Neural cell (in vitro differentiated cells): Measurements from ENCODE around the gene AFF3. TPM values are rescaled to one million over a fixed set of nuclear protein-coding genes. Genes with fewer than 3 reads are reported as not detected.

Experiments
- H2AFZ ChIP-seq: fragments of 200-600, 300-800 bp; sonication (generic), shearing (Covaris generic); 2 replicates; pipeline ENCODE4 v1.6.0; 2014; ENCODE audit warnings: low read depth, mild to moderate bottlenecking, antibody characterized with exemption, low read length, moderate library complexity
- H3F3A ChIP-seq: fragments of 200-600 bp; shearing (Covaris generic); 2 replicates; pipeline ENCODE4 v1.6.1; 2016; ENCODE audit warnings: mild to moderate bottlenecking, moderate library complexity, mixed read lengths, antibody characterized with exemption, low read length; ENCODE audit not compliant: insufficient read depth, poor library complexity, severe bottlenecking
- H3K27ac ChIP-seq: fragments of 200-600, 300-800 bp; sonication (generic), shearing (Covaris generic); 2 replicates; pipeline ENCODE4 v1.5.1; 2014; ENCODE audit warnings: mild to moderate bottlenecking, low read length, moderate library complexity
- H3K27me3 ChIP-seq: fragments of 300-800, 200-600 bp; sonication (generic), shearing (Covaris generic); 2 replicates; pipeline ENCODE4 v1.6.0; 2014; ENCODE audit warnings: mild to moderate bottlenecking, low read depth, low read length, moderate library complexity; ENCODE audit not compliant: insufficient read depth
- H3K36me3 ChIP-seq: fragments of 300-800, 200-600 bp; sonication (generic), shearing (Covaris generic); 2 replicates; pipeline ENCODE4 v1.5.1; 2014; ENCODE audit warnings: mild to moderate bottlenecking, antibody characterized with exemption, low read length, moderate library complexity; ENCODE audit not compliant: insufficient read depth
- H3K4me2 ChIP-seq: fragments of 300-800, 200-600 bp; sonication (generic), shearing (Covaris generic); 2 replicates; pipeline ENCODE4 v1.6.0; 2014; ENCODE audit warnings: mild to moderate bottlenecking, low read length
- H3K4me3 ChIP-seq: fragments of 300-800, 200-600 bp; sonication (generic), shearing (Covaris generic); 2 replicates; pipeline ENCODE4 v1.5.1; 2014; ENCODE audit warnings: mild to moderate bottlenecking, low read length, moderate library complexity
- H3K79me2 ChIP-seq: fragments of 200-600 bp; shearing (Covaris generic); replicated peaks from 2 replicates; pipeline ENCODE4 v1.6.0; 2014; ENCODE audit warnings: mild to moderate bottlenecking, low read length, moderate library complexity; ENCODE audit not compliant: insufficient read depth
- H3K9ac ChIP-seq: fragments of 300-800, 200-600 bp; sonication (generic), shearing (Covaris generic); 2 replicates; pipeline ENCODE4 v1.6.1; 2016; ENCODE audit warnings: mild to moderate bottlenecking, low read length, mixed read lengths
- H3K9me2 ChIP-seq: fragments of 200-600 bp; shearing (Covaris generic); 2 replicates; pipeline ENCODE4 v1.6.1; 2016; ENCODE audit warnings: mild to moderate bottlenecking, low read length, mixed read lengths; ENCODE audit not compliant: insufficient read depth
- H3K9me3 ChIP-seq: fragments of 200-600, 300-800 bp; sonication (generic), shearing (Covaris generic); 2 replicates; pipeline ENCODE4 v1.6.1; 2016; ENCODE audit warnings: mild to moderate bottlenecking, mixed run types, low read length, moderate library complexity, mixed read lengths
- H4K20me1 ChIP-seq: fragments of 200-600 bp; shearing (Covaris generic); 2 replicates; pipeline ENCODE4 v1.6.1; 2016; ENCODE audit warnings: mild to moderate bottlenecking, mixed run types; ENCODE audit not compliant: insufficient read depth
- EP300 ChIP-seq: fragments of 450-650 bp; conservative IDR thresholded peaks from 2 replicates; pipeline ENCODE4 v1.6.1; 2014; ENCODE audit warnings: antibody characterized with exemption, mild to moderate bottlenecking, moderate library complexity; ENCODE audit not compliant: poor library complexity, severe bottlenecking
- EZH2 ChIP-seq: fragments of 200-600, 300-800 bp; shearing (Covaris generic), sonication (generic); IDR thresholded peaks from 2 replicates; pipeline ENCODE4 v1.6.1; 2014; ENCODE audit warnings: antibody characterized with exemption, low read length, borderline replicate concordance, mild to moderate bottlenecking; ENCODE audit not compliant: insufficient read depth, poor library complexity, severe bottlenecking
- MXI1 ChIP-seq: fragments of 450-650 bp; conservative IDR thresholded peaks from 2 replicates; pipeline ENCODE4 v1.6.1; 2014; ENCODE audit warnings: antibody characterized with exemption, mild to moderate bottlenecking; ENCODE audit not compliant: poor library complexity, severe bottlenecking
- POLR2AphosphoS5 ChIP-seq: IDR thresholded peaks from 2 replicates; pipeline ENCODE4 v1.6.1; 2012
- RAD21 ChIP-seq: fragments of 450-650 bp; conservative IDR thresholded peaks from 2 replicates; pipeline ENCODE4 v1.6.1; 2014; ENCODE audit warnings: antibody characterized with exemption, mild to moderate bottlenecking, moderate library complexity
- SMC3 ChIP-seq: fragments of 450-650 bp; conservative IDR thresholded peaks from 2 replicates; pipeline ENCODE4 v1.6.1; 2014; ENCODE audit warnings: antibody characterized with exemption, mild to moderate bottlenecking, moderate library complexity; ENCODE audit not compliant: poor library complexity
- TAF1 ChIP-seq: IDR thresholded peaks from 2 replicates; pipeline ENCODE4 v1.6.1; 2012; ENCODE audit warnings: low read depth
- polyA plus RNA-seq: library from polyadenylated mRNA; depleted of rRNA; stranded (reverse); fragments of >200 nt; gene quantifications from 2 replicates; pipeline ENCODE4 v1.2.3, GENCODE V29; 2014
- TF ChIP-seq, protein P1 (sequence below): IDR thresholded peaks from 2 replicates; pipeline ENCODE4 v1.6.1; 2012; ENCODE audit warnings: borderline replicate concordance
- TF ChIP-seq, protein P2 (sequence below): fragments of 450-650 bp; IDR thresholded peaks from 2 replicates; pipeline ENCODE4 v1.5.1; 2014; ENCODE audit warnings: antibody characterized with exemption, mild to moderate bottlenecking, moderate library complexity; ENCODE audit not compliant: poor library complexity, severe bottlenecking

The AFF3 gene
- polyA plus RNA-seq, 1 donor from 2014 or later, result 5.1 TPM

DNA sequence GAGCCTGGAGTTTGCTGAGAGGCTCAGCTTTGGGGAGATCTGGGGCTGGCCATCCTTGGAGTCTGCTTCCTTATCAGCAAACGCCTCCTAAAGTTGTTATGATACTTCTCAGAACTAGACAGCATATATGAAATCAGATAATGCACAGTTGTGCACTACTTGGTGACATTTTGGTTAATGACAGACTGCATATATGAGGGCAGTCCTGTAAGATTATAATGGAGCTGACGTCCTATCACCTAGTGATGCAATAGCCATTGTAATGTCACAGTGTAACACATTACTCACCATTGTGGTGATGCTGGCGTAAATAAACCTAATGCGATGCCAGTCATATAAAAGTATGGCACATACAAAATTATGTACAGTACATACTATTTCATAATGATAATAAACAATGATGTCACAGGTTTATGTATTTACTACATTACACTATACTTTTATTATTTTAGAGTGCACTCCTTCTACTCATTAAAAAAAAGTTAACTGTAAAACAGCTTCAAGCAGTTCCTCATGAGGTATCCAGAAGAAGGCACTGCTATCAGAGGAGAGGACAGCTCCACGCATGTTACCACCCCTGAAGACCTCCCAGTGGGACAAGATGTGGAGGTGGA is 354.5 kb downstream of the AFF3 start:
- Histone ChIP-seq H4K20me1 (no peaks in the 10 kb centered on the region), H3K9ac (no peak overlapping the region), H3K36me3 (no peaks in the 10 kb centered on the region), H3K4me3 (no peak overlapping the region), H3F3A (no peaks in the 10 kb centered on the region), H3K27ac (no peak overlapping the region), H3K9me3 (no peaks in the 10 kb centered on the region), H3K79me2 (no peaks in the 10 kb centered on the region), H3K9me2 (no peaks in the 10 kb centered on the region), H3K27me3 (no peaks in the 10 kb centered on the region), H3K4me2 (no peak overlapping the region), H2AFZ (no peak overlapping the region)
- TF ChIP-seq EZH2, result no peak
- TF ChIP-seq RAD21, result no peak
- no peak for TF ChIP-seq MXI1
- TF ChIP-seq, protein P1, sequence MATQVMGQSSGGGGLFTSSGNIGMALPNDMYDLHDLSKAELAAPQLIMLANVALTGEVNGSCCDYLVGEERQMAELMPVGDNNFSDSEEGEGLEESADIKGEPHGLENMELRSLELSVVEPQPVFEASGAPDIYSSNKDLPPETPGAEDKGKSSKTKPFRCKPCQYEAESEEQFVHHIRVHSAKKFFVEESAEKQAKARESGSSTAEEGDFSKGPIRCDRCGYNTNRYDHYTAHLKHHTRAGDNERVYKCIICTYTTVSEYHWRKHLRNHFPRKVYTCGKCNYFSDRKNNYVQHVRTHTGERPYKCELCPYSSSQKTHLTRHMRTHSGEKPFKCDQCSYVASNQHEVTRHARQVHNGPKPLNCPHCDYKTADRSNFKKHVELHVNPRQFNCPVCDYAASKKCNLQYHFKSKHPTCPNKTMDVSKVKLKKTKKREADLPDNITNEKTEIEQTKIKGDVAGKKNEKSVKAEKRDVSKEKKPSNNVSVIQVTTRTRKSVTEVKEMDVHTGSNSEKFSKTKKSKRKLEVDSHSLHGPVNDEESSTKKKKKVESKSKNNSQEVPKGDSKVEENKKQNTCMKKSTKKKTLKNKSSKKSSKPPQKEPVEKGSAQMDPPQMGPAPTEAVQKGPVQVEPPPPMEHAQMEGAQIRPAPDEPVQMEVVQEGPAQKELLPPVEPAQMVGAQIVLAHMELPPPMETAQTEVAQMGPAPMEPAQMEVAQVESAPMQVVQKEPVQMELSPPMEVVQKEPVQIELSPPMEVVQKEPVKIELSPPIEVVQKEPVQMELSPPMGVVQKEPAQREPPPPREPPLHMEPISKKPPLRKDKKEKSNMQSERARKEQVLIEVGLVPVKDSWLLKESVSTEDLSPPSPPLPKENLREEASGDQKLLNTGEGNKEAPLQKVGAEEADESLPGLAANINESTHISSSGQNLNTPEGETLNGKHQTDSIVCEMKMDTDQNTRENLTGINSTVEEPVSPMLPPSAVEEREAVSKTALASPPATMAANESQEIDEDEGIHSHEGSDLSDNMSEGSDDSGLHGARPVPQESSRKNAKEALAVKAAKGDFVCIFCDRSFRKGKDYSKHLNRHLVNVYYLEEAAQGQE, result no peak
- no peak for TF ChIP-seq POLR2AphosphoS5
- no peak for TF ChIP-seq TAF1
- no peak for TF ChIP-seq EP300

DNA sequence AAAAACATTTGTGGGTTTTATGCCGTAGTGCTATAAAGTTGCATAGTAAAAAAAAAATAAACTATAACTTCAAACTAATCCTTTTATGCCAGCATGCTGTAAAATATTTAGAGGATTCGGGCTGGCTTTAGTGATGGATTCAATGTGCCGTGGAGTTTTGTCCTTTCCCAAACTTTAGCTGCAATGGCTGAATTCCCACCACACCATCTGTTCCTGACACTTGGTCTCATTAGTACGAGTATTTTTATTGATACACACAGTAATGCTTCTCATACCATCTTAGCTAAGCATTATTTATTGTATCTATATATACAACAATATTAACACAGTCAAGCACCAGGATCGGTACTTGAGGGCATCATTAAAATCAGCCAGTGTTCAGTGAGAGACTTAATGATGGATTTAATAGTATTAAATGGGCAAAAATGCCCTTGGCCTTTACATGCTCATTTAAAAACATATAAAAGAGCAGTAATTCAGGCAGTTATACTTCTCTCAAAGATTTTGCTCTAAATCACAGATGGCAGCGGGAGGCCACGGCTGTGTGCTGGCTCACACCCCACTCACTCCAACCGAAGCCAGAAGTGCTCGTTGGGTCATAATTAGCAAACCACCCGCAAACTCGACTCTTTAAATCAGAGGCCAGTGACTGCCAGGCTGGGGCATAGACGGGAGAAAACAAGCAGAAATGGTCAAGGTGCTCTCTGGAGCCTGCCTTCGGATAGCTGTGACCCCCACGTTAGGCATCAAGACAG is 355.6 kb downstream of the AFF3 start:
- no peak overlapping the region for H2AFZ ChIP-seq
- no peaks in the 10 kb centered on the region for H3K27me3 ChIP-seq
- H3K4me2 ChIP-seq, result no peak overlapping the region
- no peak overlapping the region for H3K9ac ChIP-seq
- H3K9me3 ChIP-seq, result no peaks in the 10 kb centered on the region
- no peak overlapping the region for H3K4me3 ChIP-seq
- H3K36me3 ChIP-seq, result no peaks in the 10 kb centered on the region
- H3K79me2 ChIP-seq, result no peaks in the 10 kb centered on the region
- H3K9me2 ChIP-seq, result no peaks in the 10 kb centered on the region
- no peaks in the 10 kb centered on the region for H4K20me1 ChIP-seq
- no peak overlapping the region for H3K27ac ChIP-seq
- no peaks in the 10 kb centered on the region for H3F3A ChIP-seq
- TF ChIP-seq EP300, result no peak
- no peak for TF ChIP-seq TAF1
- TF ChIP-seq SMC3, result no peak
- TF ChIP-seq, protein P1, result no peak
- TF ChIP-seq POLR2AphosphoS5, result no peak
- TF ChIP-seq, protein P2, sequence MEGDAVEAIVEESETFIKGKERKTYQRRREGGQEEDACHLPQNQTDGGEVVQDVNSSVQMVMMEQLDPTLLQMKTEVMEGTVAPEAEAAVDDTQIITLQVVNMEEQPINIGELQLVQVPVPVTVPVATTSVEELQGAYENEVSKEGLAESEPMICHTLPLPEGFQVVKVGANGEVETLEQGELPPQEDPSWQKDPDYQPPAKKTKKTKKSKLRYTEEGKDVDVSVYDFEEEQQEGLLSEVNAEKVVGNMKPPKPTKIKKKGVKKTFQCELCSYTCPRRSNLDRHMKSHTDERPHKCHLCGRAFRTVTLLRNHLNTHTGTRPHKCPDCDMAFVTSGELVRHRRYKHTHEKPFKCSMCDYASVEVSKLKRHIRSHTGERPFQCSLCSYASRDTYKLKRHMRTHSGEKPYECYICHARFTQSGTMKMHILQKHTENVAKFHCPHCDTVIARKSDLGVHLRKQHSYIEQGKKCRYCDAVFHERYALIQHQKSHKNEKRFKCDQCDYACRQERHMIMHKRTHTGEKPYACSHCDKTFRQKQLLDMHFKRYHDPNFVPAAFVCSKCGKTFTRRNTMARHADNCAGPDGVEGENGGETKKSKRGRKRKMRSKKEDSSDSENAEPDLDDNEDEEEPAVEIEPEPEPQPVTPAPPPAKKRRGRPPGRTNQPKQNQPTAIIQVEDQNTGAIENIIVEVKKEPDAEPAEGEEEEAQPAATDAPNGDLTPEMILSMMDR, result no peak
- no peak for TF ChIP-seq MXI1
- no peak for TF ChIP-seq RAD21
- TF ChIP-seq EZH2, result no peak
